Activated CD4-positive, alpha-beta T cell treated with anti-CD3 and anti-CD28 coated beads, Interleukin-2, amount 50 U/mL, for 16 hours (primary cell): Measurements from ENCODE around the gene KIAA1191.
A peak's percentile ranks its signal among the peaks of the same experiment; 100 is the strongest.
"Not testable (repeated sequence)": the region's sequence is repeated elsewhere in the genome, so short reads cannot be mapped to it uniquely, and the experiment has no call there.

Experiments
- DNase-seq: peaks from one replicate; pipeline ENCODE4 v3.0.0-alpha.2; 2020

KIAA1191 gene

GRCh38 chr5:176362233-176362490 is 598 bp upstream of the KIAA1191 start:
- DNase-seq: no peak

- DNase-seq: peak; percentile 9
Observed at GRCh38 chr5:176360894-176361436, 599 bp downstream of the KIAA1191 start.

GRCh38 chr5:176359658-176360057 is 1.9 kb downstream of the KIAA1191 start:
- no peak for DNase-seq

- DNase-seq: no peak
Observed at GRCh38 chr5:176356179-176356566, 5.4 kb downstream of the KIAA1191 start.

GRCh38 chr5:176355400-176356178 is 6.0 kb downstream of the KIAA1191 start:
- no peak for DNase-seq

GRCh38 chr5:176353533-176353932 is 8.0 kb downstream of the KIAA1191 start:
- DNase-seq: no peak

GRCh38 chr5:176352116-176352878 is 9.3 kb downstream of the KIAA1191 start:
- DNase-seq: no peak

- no peak for DNase-seq
Observed at GRCh38 chr5:176350416-176350815, 11.1 kb downstream of the KIAA1191 start.

GRCh38 chr5:176342766-176343458 is 18.7 kb downstream of the KIAA1191 start:
- DNase-seq: no peak

- DNase-seq: no peak
Observed at GRCh38 chr5:176342158-176342483, 19.4 kb downstream of the KIAA1191 start.

GRCh38 chr5:176341325-176342157 is 20.0 kb downstream of the KIAA1191 start:
- no peak for DNase-seq

- DNase-seq: no peak
Observed at GRCh38 chr5:176339304-176339703, 22.3 kb downstream of the KIAA1191 start.

GRCh38 chr5:176337913-176338312 is 23.7 kb downstream of the KIAA1191 start:
- no peak for DNase-seq

GRCh38 chr5:176334031-176334770 is 27.4 kb downstream of the KIAA1191 start:
- no peak for DNase-seq

GRCh38 chr5:176320577-176320976 is 41.0 kb downstream of the KIAA1191 start:
- no peak for DNase-seq

GRCh38 chr5:176319827-176320554 is 41.6 kb downstream of the KIAA1191 start:
- DNase-seq: no peak

GRCh38 chr5:176317534-176318374 is 43.8 kb downstream of the KIAA1191 start:
- no peak for DNase-seq

- not testable (repeated sequence) for DNase-seq
Observed at GRCh38 chr5:176305356-176305755, 56.2 kb downstream of the KIAA1191 start.
